ENCODE results near the gene KMT2E.

Gene KMT2E

DNA sequence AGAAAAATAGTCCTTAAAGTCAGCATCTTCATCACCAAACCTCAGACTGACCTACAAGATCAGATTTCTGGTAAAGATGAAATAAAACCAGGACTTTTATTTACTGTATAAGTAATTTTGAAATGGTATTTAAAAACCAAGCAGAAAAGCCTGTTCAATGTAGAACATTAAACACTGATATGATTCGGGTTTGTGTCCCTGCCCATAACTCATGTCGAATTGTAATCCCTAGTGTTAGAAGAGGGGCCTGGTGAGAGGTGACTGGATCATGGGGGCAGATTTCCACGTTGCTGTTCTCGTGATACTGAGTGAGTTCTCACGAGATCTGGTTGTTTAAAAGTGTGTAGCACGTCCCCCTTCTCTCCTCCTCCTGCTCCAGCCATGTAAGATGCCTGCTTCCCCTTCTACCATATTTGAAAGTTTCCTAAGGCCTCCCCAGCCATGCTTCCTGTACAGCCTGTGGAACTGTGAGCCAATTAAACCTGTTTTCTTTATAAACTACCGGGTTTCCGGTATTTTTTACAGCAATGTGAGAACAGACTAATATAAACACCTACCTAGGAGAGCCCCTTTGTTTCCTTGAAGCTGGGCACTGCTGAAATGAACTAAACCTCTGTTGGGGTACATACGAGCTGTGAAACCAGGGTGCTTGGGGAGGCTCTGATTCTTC lies 120.1 kb downstream of the KMT2E start:
- no peak overlapping the region for H3K4me3 ChIP-seq (ENCODE audit: control insufficient read depth, low read depth, low read length)
- TF ChIP-seq, protein P1, sequence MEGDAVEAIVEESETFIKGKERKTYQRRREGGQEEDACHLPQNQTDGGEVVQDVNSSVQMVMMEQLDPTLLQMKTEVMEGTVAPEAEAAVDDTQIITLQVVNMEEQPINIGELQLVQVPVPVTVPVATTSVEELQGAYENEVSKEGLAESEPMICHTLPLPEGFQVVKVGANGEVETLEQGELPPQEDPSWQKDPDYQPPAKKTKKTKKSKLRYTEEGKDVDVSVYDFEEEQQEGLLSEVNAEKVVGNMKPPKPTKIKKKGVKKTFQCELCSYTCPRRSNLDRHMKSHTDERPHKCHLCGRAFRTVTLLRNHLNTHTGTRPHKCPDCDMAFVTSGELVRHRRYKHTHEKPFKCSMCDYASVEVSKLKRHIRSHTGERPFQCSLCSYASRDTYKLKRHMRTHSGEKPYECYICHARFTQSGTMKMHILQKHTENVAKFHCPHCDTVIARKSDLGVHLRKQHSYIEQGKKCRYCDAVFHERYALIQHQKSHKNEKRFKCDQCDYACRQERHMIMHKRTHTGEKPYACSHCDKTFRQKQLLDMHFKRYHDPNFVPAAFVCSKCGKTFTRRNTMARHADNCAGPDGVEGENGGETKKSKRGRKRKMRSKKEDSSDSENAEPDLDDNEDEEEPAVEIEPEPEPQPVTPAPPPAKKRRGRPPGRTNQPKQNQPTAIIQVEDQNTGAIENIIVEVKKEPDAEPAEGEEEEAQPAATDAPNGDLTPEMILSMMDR (conservative IDR thresholded peaks at IDR 0.05; ENCODE audit: control insufficient read depth, insufficient read depth, low read depth, low read length) = no peak
- no peak for DNase-seq (ENCODE audit: low read depth)

- no peak for DNase-seq (ENCODE audit: low read depth)
- TF ChIP-seq, protein P1 (conservative IDR thresholded peaks at IDR 0.05; ENCODE audit: control insufficient read depth, insufficient read depth, low read depth, low read length) = peak; percentile 18
- H3K4me3 ChIP-seq (ENCODE audit: control insufficient read depth, low read depth, low read length) = no peak overlapping the region
Measured at GRCh38 chr7:105136221-105136620, 122.2 kb downstream of the KMT2E start.

- DNase-seq (ENCODE audit: low read depth) = no peak
- no peak overlapping the region for H3K4me3 ChIP-seq (ENCODE audit: control insufficient read depth, low read depth, low read length)
Measured at GRCh38 chr7:105137898-105138297, 123.9 kb downstream of the KMT2E start.

DNA sequence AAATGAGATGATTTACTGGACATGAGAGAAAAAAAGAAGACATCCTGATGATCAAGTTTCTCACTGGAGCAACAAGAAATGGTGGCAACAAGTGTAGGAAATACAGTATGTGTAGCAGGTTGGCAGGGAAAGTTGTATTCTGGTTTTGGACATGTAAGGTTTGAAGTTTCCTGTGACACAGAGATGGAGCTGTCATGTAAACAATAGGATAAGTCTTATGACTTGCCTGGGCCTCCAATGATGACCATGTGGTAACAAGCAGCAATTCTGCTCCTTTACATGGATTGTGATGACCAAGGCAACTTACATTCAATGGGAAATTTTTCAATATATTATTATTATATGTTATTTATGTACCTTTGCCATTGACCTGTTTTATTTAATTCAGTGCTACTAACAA lies 125.4 kb downstream of the KMT2E start:
- DNase-seq (ENCODE audit: low read depth) = no peak
- H3K4me3 ChIP-seq (ENCODE audit: control insufficient read depth, low read depth, low read length) = no peak overlapping the region
- TF ChIP-seq, protein P1 (conservative IDR thresholded peaks at IDR 0.05; ENCODE audit: control insufficient read depth, insufficient read depth, low read depth, low read length) = no peak

More at GRCh38 chr7:105137898-105138297, 123.9 kb downstream of the KMT2E start:
- TF ChIP-seq, protein P1 (conservative IDR thresholded peaks at IDR 0.05; ENCODE audit: control insufficient read depth, insufficient read depth, low read depth, low read length) = no peak

DNA sequence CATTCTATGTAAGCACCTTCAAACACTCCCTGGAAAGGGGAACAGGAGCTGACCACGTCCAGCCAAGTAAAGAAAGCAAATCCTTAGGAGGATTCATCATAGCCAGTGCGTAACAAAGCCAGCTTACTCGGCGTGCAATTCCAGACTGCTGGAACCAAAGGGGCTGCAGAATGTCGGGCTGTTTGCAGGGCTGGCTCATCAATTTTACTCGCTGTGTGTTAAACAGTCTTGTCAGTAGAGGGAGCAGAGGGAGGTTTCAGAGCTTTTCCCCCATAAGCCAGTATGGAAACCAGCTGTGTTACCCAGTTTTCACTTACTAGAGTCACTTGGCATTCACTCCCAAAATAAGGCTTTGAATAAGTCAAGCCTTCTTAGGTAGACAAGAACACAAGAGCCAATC lies 127.1 kb downstream of the KMT2E start:
- H3K4me3 ChIP-seq (ENCODE audit: control insufficient read depth, low read depth, low read length) = no peak overlapping the region
- TF ChIP-seq, protein P1 (conservative IDR thresholded peaks at IDR 0.05; ENCODE audit: control insufficient read depth, insufficient read depth, low read depth, low read length) = peak; percentile 51
- peak; percentile 64 for DNase-seq (ENCODE audit: low read depth)

DNA sequence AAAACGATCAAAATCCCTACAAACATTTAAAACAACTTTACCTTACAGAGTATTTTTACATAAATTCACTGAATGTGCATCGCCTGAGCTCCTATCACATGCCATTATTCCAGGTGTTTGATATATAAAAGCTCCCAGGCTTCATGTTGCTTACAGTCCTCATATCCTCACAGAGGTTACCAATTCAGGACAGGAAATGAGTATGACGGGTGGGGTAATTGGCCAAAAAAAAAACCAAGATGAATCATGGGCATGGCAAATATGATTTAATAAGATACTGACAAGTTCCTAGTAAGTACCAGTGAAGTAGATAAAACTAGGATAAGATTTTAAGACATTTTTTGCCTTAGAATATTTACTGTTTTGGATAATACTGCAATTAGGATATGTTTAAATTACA lies 135.8 kb downstream of the KMT2E start:
- H3K4me3 ChIP-seq (ENCODE audit: control insufficient read depth, low read depth, low read length) = no peak overlapping the region
- peak; percentile 72 for DNase-seq (ENCODE audit: low read depth)

More for the DNA sequence above, 135.8 kb downstream of the KMT2E start:
- TF ChIP-seq, protein P1 (conservative IDR thresholded peaks at IDR 0.05; ENCODE audit: control insufficient read depth, insufficient read depth, low read depth, low read length) = no peak

Measured in fibroblast of mammary gland (primary cell).